Glomerular visceral epithelial cell (primary cell): ENCODE measurements around the gene MTG2.

Source experiments
- DNase-seq: peaks from one replicate; pipeline ENCODE4 v3.0.0-alpha.2; 2016; ENCODE audit errors: extremely low spot score

Gene MTG2

DNA sequence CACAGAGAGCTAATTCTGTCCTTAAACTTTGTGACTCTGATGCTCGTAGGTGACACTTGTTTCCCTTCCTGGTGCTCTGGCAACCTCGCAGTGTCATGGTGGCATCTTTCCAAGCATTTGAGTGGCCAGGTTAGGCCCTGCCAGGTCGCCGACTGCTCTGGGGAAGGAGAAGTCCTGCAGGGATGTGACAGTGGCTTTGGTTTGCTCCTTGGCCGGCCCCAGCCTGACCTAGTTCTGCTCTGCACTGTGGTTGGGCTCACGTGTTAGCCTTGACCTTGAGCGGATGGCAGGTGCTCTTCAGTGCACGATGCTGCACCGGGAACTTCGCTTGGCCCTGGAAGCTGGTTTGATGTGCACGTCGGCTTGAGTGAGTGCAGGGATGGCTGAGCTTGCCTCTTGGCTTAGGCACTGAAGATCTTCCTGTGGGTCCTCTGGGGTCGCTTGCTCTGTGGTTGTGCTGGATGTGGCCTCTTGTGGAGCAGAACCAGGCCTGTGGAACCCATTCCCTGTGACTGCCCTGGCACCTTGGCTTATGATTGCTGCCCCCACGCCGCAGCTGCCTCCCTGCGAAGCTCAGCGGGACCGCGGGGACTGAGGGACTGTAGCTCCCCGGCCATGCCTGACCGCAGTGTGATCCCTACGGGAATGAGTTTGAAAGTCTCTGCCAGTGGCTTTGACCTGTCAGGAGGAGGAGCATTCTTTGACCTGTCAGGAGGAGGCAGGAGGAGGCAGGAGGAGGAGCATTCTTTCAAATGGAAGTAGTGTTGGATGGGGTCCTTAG is 64.2 kb downstream of the MTG2 start:
- no peak for DNase-seq

DNA sequence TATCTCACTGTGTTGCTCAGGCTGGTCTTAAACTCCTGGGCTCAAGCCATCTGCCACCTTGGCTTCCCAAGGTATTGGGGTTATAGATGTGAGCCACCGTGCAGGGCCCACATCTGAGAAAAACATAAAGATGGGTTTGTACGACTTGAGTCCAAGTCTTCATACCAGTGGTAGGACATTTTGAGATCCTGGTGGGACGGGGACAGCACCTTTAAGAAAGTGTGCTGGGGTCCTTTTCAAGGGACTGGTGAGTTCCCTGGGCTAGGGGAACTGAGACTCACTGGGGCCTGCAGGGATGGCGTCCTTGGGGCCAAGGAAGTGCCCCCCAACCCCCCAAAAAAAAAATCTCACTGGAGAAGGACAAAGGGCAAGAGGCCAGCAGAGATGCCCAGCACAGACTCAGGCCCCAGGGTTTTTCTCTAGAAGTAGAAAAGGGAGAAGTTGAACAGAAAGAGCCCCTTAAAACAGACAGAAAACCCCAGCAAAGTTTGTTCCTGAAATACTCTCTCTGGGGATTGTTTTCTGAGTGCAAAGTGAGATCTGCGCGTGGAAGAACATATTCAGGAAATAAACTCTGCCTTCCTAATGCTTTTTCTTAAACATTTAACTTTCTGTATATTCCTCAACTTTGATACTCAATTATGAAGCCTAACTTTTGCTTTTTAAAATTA is 66.2 kb downstream of the MTG2 start:
- DNase-seq, result no peak

DNA sequence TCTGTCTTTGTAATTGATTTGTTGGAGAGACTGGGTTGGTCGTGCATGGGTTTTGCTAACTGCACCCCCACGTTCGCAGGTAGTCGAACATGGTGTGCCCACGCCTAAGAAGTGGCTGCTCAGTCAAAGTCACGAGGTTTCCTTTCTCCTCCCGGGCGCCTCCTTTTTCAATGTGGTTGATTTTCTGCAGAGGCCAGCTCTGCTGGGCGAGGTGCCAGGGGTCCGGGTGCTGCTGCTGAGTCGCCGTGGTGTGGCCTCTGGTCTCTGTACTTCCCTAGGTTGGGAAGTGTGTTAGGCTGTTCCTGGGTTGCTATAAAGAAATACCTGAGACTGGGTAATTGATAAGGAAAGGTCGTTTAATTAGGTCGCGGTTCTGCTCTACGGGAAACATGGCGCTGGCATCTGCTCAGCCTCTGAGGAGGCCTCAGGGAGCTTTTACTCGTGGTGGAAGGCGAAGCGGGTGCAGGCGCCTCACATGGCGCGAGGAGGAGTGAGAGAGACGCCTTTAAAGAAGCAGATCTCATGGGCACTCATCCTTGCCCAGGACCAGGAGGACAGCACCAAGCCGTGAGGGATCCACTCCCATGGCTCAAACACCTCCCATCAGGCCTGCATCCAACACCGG is 69.6 kb downstream of the MTG2 start:
- peak; percentile 74 for DNase-seq
